HL-60 (cell line): ENCODE results near the gene TMEM18.

ENCODE experiments used
- GABPA ChIP-seq: IDR thresholded peaks from 2 replicates; pipeline ENCODE4 v1.6.1; 2012; ENCODE audit warnings: low read depth
- SPI1 ChIP-seq: IDR thresholded peaks from 2 replicates; pipeline ENCODE4 v1.6.1; 2012; ENCODE audit warnings: low read depth, mild to moderate bottlenecking, borderline replicate concordance
- TF ChIP-seq, protein P1 (sequence below): IDR thresholded peaks from one replicate; pipeline ENCODE4 v1.5.1; 2011; ENCODE audit warnings: low read length, control low read depth, inconsistent platforms; ENCODE audit not compliant: insufficient read depth

DNA sequence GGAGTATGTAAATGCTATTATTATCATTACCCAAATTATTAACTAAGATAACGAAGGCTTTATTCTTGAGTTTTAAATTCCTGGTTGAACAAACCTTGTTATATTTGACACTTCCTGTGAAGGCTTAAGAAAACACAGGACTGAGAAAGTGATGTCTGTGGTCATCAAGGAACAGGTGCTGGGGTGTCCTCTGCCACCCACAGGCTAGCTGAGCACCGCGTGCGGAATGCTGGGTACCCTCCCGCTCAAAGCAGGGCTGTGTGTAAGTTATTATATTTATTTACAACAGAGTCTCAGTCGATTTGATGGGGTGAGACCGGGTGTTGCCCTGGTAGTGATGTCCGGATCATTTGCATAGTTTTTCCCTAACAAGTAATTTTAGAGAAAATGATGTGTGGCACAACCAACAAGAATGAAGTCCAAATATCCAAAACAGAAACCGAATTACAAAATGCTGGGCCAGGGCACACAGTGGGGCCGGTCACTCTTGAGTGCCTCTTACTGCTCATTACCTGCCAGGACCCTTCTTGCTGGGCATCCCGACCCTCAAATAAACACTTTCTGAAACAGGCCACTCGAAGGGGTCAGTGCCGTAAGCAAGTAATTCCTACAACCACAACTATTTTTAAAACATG lies 49.2 kb downstream of the TMEM18 start:
- TF ChIP-seq, protein P1, sequence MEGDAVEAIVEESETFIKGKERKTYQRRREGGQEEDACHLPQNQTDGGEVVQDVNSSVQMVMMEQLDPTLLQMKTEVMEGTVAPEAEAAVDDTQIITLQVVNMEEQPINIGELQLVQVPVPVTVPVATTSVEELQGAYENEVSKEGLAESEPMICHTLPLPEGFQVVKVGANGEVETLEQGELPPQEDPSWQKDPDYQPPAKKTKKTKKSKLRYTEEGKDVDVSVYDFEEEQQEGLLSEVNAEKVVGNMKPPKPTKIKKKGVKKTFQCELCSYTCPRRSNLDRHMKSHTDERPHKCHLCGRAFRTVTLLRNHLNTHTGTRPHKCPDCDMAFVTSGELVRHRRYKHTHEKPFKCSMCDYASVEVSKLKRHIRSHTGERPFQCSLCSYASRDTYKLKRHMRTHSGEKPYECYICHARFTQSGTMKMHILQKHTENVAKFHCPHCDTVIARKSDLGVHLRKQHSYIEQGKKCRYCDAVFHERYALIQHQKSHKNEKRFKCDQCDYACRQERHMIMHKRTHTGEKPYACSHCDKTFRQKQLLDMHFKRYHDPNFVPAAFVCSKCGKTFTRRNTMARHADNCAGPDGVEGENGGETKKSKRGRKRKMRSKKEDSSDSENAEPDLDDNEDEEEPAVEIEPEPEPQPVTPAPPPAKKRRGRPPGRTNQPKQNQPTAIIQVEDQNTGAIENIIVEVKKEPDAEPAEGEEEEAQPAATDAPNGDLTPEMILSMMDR: no peak
- TF ChIP-seq SPI1 (no peak), GABPA (no peak)
